Nephron progenitor cell (in vitro differentiated cells): ENCODE results near the gene NETO1.
A peak's percentile ranks its signal among the peaks of the same experiment; 100 is the strongest.

Experiments
- DNase-seq: peaks from one replicate; pipeline ENCODE4 v3.0.0; 2021
- H3K27ac Mint-ChIP-seq: 2 replicates; pipeline ENCODE4 v1.8.0; 2021; ENCODE audit warnings: mild to moderate bottlenecking, moderate library complexity, mixed read lengths
- H3K27me3 Mint-ChIP-seq: 2 replicates; pipeline ENCODE4 v1.8.0; 2021; ENCODE audit warnings: mild to moderate bottlenecking, low read depth, mixed read lengths; ENCODE audit not compliant: poor library complexity
- H3K36me3 Mint-ChIP-seq: 2 replicates; pipeline ENCODE4 v1.8.0; 2021; ENCODE audit warnings: low read depth, mixed read lengths
- H3K4me1 Mint-ChIP-seq: 2 replicates; pipeline ENCODE4 v1.8.0; 2021; ENCODE audit warnings: mixed read lengths
- H3K4me3 Mint-ChIP-seq: 2 replicates; pipeline ENCODE4 v1.8.0; 2021; ENCODE audit warnings: mild to moderate bottlenecking, moderate library complexity, mixed read lengths
- H3K9me3 Mint-ChIP-seq: 2 replicates; pipeline ENCODE4 v1.8.0; 2021; ENCODE audit warnings: mild to moderate bottlenecking, moderate library complexity, mixed read lengths
- CTCF ChIP-seq: fragments of 200-600 bp; sonication (generic); IDR thresholded peaks from 2 replicates; pipeline ENCODE4 v1.5.0; 2021; ENCODE audit warnings: antibody characterized with exemption

The NETO1 gene

DNA sequence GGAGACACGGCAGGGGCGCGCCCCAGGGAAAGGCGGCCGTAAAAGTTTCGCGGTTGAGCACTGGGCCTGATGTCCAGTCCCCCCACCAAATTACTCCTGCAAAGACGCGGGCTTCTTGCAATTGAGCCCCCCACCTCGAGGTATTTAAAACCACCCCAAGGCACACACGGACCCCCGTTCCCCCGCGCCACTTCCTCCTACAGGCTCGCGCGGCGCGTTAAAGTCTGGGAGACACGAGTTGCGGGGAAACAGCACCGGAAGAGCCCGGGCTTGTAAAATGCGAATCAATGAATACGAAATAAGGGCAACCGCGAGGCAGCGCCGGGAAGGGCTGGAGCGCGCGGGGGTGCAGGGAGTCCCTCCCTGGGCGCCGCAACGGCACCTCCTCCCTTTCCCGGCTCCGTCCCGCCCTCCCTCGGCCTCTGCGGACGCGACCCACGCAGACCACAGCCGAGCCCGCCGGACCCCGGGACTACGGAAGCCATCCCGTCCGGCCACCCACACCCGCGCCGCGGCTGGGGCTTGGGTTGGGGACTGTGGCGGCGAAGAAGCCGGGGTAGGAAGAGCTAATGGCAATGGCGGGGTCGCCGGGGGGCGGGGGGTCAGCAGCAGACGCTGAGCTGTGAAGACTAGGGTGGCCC lies 918 bp upstream of the NETO1 start:
- H3K36me3 Mint-ChIP-seq, result peaks cover 4% of the 10 kb centered on the region
- H3K4me3 Mint-ChIP-seq, result peak overlapping the region; percentile 82
- no peak overlapping the region for H3K27ac Mint-ChIP-seq
- TF ChIP-seq CTCF, result no peak
- H3K9me3 Mint-ChIP-seq, result no peaks in the 10 kb centered on the region
- DNase-seq, result peak; percentile 52
- peaks cover 74% of the 10 kb centered on the region for H3K27me3 Mint-ChIP-seq
- H3K4me1 Mint-ChIP-seq, result peaks cover 29% of the 10 kb centered on the region

DNA sequence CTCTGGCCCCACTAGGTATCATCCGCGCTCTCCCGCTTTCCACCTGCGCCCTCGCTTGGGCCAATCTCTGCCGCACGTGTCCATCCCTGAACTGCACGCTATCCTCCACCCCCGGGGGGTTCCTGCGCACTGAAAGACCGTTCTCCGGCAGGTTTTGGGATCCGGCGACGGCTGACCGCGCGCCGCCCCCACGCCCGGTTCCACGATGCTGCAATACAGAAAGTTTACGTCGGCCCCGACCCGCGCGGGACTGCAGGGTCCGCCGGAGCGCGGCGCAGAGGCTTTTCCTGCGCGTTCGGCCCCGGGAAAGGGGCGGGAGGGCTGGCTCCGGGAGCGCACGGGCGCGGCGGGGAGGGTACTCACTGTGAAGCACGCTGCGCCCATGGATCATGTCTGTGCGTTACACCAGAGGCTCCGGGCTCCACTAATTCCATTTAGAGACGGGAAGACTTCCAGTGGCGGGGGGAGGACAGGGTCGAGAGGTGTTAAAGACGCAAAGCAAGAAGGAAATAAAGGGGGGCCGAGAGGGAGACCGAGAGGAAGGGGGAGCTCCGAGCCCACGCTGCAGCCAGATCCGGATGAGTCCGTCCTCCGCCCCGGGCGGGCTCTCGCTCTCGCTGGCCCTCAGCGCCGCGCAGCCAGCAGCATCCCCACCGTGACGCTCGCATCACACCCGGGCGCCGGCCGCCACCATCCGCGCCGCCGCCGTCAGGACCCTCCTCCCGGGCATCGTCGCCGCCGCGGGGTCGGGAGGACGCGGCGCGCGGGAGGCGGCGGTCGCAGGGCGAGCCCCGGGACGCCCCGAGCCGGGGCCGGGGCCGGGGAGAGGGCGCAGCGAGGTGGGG lies 664 bp downstream of the NETO1 start:
- Mint-ChIP-seq H3K27ac (peak overlapping the region; percentile 34), H3K9me3 (no peaks in the 10 kb centered on the region), H3K4me3 (peak overlapping the region; percentile 89), H3K27me3 (peaks cover 73% of the 10 kb centered on the region), H3K4me1 (peaks cover 29% of the 10 kb centered on the region), H3K36me3 (peaks cover 14% of the 10 kb centered on the region)
- DNase-seq, result peak; percentile 67
- TF ChIP-seq CTCF, result no peak

DNA sequence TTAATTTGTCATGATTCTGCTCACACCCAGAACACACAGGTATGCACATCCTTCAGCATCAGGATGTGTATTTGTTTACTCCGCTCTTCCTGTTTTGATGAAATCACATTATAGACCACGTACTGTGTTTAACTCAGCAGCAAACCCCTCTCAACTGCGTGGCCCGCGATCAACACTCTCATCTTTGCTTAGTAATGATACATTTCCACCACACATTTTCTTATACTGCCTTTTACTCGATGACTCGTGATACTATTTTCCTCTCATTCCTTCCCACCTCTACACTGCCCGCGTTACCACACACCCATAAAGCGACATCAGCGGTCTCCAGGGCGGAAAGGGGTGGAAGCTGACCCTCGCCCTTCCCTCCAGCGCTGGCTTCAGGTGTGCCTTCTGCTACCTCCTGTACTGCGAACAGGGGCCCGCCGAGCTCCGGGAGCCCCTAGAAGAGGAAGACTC lies 1.3 kb downstream of the NETO1 start:
- Mint-ChIP-seq H3K27ac (peak overlapping the region; percentile 34), H3K27me3 (peaks cover 66% of the 10 kb centered on the region), H3K36me3 (peaks cover 14% of the 10 kb centered on the region), H3K9me3 (no peaks in the 10 kb centered on the region), H3K4me1 (peaks cover 29% of the 10 kb centered on the region), H3K4me3 (peak overlapping the region; percentile 89)
- DNase-seq, result no peak
- no peak for TF ChIP-seq CTCF

DNA sequence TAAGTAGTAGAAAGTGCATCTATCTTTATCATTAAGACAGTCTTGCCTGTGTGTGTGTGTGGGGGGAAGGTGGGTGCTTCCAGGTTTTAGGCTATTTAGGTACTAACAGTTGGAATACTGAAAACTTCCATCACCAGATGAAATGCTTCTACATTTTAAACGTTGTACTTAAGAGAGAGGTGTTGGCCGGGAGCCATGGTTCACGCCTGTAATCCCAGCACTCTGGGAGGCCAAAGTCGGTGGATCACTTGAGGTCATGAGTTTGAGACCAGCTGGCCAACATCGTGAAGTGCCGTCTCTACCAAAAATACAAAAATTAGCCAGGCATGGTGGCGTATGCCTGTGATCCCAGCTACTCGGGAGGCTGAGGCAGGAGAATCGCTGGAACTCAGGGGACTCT lies 4.0 kb downstream of the NETO1 start:
- no peaks in the 10 kb centered on the region for H3K9me3 Mint-ChIP-seq
- peaks cover 19% of the 10 kb centered on the region for H3K4me1 Mint-ChIP-seq
- no peak for TF ChIP-seq CTCF
- H3K4me3 Mint-ChIP-seq, result no peak overlapping the region
- peaks cover 43% of the 10 kb centered on the region for H3K27me3 Mint-ChIP-seq
- no peak for DNase-seq
- H3K36me3 Mint-ChIP-seq, result peaks cover 14% of the 10 kb centered on the region
- no peak overlapping the region for H3K27ac Mint-ChIP-seq

GRCh38 chr18:72859088-72859487 lies 8.7 kb downstream of the NETO1 start:
- no peak overlapping the region for H3K27ac Mint-ChIP-seq
- no peaks in the 10 kb centered on the region for H3K4me1 Mint-ChIP-seq
- no peaks in the 10 kb centered on the region for H3K9me3 Mint-ChIP-seq
- peaks cover 8% of the 10 kb centered on the region for H3K27me3 Mint-ChIP-seq
- DNase-seq, result no peak
- no peak overlapping the region for H3K4me3 Mint-ChIP-seq
- H3K36me3 Mint-ChIP-seq, result peaks cover 17% of the 10 kb centered on the region
- TF ChIP-seq CTCF, result no peak
